ENCODE measurements around the gene AKAP6. TPM values are rescaled to one million over a fixed set of nuclear protein-coding genes. Genes with fewer than 3 reads are reported as not detected.

Gene AKAP6
- total and polyA plus RNA-seq, 12 donors: 0.71 to 24.7 (median 8.1) TPM

DNA sequence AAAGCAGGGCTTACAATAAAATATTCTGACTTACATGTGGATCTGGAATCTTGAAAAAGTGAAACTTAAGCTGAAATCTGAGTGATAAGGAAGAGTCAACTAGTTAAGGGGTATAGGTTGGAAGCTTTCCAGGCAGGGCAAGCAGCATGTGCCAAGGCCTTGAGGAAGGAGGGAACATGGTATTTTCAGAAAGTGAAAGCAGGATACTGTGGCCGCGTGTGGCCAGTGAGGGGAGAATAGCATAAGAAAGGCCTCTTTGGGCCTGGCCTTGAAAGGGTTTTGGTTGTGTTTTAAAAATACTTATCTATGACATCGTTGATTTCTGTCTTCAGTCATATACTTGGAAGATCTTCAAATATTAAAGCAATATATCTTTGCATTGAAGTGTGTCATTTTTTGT lies 213.4 kb downstream of the AKAP6 start:
- no peaks in the 10 kb centered on the region for H3K9me3 ChIP-seq (replicated peaks in 1 of 3)
- 15 to 34% (median 22%) methylated on average over 3 of the region's 3 CpGs for WGBS, 4 donors
- no peaks in the 10 kb centered on the region for H3K36me3 ChIP-seq (replicated peaks in 1 of 2)
- H3K27me3 ChIP-seq: no peaks in the 10 kb centered on the region
- no peak overlapping the region for H3K4me3 ChIP-seq
- H3K27ac ChIP-seq: peak overlapping the region in 4 of 5 donors; percentile 1 to 47 (median 18)
- intact Hi-C loops (cut with DNase I): no loop called here
- DNase-seq: peak; percentile 33 to 64 (median 47)
- H3K4me1 ChIP-seq (replicated peaks in 1 of 2): peaks cover 22 to 29% of the 10 kb centered on the region in 2 donors
- TF ChIP-seq POLR2A (IDR thresholded peaks at IDR 0.05): no peak
- TF ChIP-seq, protein P1, sequence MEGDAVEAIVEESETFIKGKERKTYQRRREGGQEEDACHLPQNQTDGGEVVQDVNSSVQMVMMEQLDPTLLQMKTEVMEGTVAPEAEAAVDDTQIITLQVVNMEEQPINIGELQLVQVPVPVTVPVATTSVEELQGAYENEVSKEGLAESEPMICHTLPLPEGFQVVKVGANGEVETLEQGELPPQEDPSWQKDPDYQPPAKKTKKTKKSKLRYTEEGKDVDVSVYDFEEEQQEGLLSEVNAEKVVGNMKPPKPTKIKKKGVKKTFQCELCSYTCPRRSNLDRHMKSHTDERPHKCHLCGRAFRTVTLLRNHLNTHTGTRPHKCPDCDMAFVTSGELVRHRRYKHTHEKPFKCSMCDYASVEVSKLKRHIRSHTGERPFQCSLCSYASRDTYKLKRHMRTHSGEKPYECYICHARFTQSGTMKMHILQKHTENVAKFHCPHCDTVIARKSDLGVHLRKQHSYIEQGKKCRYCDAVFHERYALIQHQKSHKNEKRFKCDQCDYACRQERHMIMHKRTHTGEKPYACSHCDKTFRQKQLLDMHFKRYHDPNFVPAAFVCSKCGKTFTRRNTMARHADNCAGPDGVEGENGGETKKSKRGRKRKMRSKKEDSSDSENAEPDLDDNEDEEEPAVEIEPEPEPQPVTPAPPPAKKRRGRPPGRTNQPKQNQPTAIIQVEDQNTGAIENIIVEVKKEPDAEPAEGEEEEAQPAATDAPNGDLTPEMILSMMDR (IDR thresholded peaks at IDR 0.05): no peak

DNA sequence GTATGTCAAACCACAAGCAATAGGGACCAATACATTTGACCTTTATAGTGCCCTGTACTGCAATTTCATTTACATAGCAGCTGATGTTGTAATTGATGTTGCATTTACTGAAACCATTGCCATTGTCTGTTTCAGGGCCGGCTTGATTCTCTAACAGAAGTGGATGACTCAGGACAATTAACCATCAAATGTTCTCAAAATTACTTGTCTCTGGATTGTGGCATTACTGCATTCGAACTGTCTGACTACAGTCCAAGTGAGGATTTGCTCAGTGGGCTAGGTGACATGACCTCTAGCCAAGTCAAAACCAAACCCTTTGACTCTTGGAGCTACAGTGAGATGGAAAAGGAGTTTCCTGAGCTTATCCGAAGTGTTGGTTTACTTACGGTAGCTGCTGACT lies 216.0 kb downstream of the AKAP6 start:
- no peak for DNase-seq

DNA sequence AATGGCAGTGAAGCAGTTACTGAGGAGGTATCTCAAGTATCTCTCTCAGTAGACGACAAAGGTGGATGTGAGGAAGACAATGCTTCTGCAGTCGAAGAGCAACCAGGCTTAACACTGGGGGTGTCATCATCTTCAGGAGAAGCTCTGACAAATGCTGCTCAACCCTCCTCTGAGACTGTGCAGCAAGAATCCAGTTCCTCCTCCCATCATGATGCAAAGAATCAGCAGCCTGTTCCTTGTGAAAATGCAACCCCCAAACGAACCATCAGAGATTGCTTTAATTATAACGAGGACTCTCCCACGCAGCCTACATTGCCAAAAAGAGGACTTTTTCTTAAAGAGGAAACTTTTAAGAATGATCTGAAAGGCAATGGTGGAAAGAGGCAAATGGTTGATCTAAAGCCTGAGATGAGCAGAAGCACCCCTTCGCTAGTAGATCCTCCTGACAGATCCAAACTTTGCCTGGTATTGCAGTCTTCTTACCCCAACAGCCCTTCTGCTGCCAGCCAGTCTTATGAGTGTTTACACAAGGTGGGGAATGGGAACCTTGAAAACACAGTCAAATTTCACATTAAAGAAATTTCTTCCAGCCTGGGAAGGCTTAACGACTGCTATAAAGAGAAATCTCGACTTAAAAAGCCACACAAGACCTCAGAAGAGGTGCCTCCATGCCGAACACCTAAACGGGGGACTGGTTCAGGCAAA lies 216.6 kb downstream of the AKAP6 start:
- no peak overlapping the region for H3K27ac ChIP-seq
- no peaks in the 10 kb centered on the region for H3K27me3 ChIP-seq
- no peaks in the 10 kb centered on the region for H3K36me3 ChIP-seq (replicated peaks in 1 of 2)
- no peaks in the 10 kb centered on the region for H3K9me3 ChIP-seq (replicated peaks in 1 of 3)
- TF ChIP-seq, protein P1 (IDR thresholded peaks at IDR 0.05): no peak
- no peak for TF ChIP-seq POLR2A (IDR thresholded peaks at IDR 0.05)
- intact Hi-C loops (cut with DNase I): no loop called here
- H3K4me3 ChIP-seq: no peak overlapping the region
- no peak for DNase-seq
- H3K4me1 ChIP-seq (replicated peaks in 1 of 2): peaks cover 22 to 29% of the 10 kb centered on the region in 2 donors
- 77 to 85% (median 81%) methylated on average over 10 of the region's 10 CpGs for WGBS, 4 donors

More for the DNA sequence above, 216.0 kb downstream of the AKAP6 start:
- intact Hi-C loops (cut with DNase I): no loop called here
- no peaks in the 10 kb centered on the region for H3K27me3 ChIP-seq
- 67 to 86% (median 77%) methylated on average over 4 of the region's 4 CpGs for WGBS, 4 donors
- H3K4me3 ChIP-seq: no peak overlapping the region
- H3K36me3 ChIP-seq (replicated peaks in 1 of 2): no peaks in the 10 kb centered on the region
- peaks cover 22 to 29% of the 10 kb centered on the region in 2 donors for H3K4me1 ChIP-seq (replicated peaks in 1 of 2)
- TF ChIP-seq, protein P1 (IDR thresholded peaks at IDR 0.05): no peak
- no peak for TF ChIP-seq POLR2A (IDR thresholded peaks at IDR 0.05)
- H3K27ac ChIP-seq: no peak overlapping the region
- no peaks in the 10 kb centered on the region for H3K9me3 ChIP-seq (replicated peaks in 1 of 3)

- DNase-seq: no peak
- TF ChIP-seq POLR2A (IDR thresholded peaks at IDR 0.05): no peak
- Histone ChIP-seq H3K4me1 (replicated peaks in 1 of 2) (peaks cover 22 to 29% of the 10 kb centered on the region in 2 donors), H3K36me3 (replicated peaks in 1 of 2) (no peaks in the 10 kb centered on the region), H3K9me3 (replicated peaks in 1 of 3) (no peaks in the 10 kb centered on the region), H3K27ac (no peak overlapping the region), H3K27me3 (no peaks in the 10 kb centered on the region), H3K4me3 (no peak overlapping the region)
- intact Hi-C loops (cut with DNase I): no loop called here
- 66 to 91% (median 78%) methylated on average over 2 of the region's 2 CpGs for WGBS, 4 donors
Observed at GRCh38 chr14:32546246-32546645, 217.1 kb downstream of the AKAP6 start.

- intact Hi-C loops (cut with DNase I): loop anchor here in 1 of 2 donors (10.0 kb wide), 2 partner anchors 478 to 628 kb away; partner anchors contain the start of gene ARHGAP5
Observed at GRCh38 chr14:32552766-32553165, 223.7 kb downstream of the AKAP6 start.

More at GRCh38 chr14:32552766-32553165, 223.7 kb downstream of the AKAP6 start:
- Histone ChIP-seq H3K4me3 (no peak overlapping the region), H3K4me1 (replicated peaks in 1 of 2) (no peaks in the 10 kb centered on the region), H3K9me3 (replicated peaks in 1 of 3) (no peaks in the 10 kb centered on the region), H3K27ac (no peak overlapping the region), H3K27me3 (no peaks in the 10 kb centered on the region), H3K36me3 (replicated peaks in 1 of 2) (no peaks in the 10 kb centered on the region)
- no peak for DNase-seq
- TF ChIP-seq, protein P1 (IDR thresholded peaks at IDR 0.05): no peak
- TF ChIP-seq POLR2A (IDR thresholded peaks at IDR 0.05): no peak

All from adrenal gland (tissue), 12 donors.